ENCODE data around the gene ZC3H7B.

DNA sequence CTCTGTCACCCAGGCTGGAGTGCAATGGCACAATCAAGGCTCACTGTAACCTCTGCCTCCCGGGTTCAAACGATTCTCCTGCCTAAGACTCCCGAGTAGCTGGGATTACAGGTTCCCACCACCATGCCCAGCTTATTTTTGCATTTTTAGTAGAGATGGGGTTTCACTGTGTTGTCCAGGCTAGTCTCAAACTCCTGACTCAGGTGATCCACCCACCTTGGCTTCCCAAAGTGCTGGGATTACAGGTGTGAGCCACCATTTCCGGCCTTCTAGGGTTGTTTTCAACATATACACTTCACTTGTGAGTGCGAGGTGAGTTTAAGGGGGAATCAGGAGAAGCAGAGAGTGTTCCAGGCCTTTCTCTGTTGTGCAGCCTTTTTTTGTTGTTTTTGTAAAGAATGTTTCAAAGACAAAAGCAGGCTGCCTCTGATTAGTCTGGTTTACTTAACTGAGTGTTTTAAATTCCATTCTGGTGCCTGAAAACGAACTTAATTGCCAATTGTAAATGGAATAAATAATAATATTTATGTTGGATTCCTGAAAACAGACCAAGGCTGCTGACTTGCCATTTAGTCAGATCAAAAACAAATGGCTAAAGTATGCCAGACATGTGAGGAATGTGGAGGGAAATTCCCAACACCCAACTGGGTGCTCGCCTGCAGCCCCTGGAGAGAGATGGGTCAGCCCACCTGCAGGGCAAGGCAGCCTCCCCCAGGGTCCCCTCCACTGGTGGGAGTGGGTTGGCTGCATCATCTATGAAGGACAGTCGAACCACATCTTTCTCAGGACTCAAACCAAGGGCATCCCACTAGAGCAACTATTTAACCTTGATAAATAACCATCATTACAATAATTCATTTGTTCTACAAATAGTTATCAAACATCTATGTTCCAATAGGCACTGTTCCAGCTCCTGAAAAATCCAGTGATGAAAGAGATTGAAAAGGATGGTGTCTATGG lies 10.8 kb upstream of the ZC3H7B start:
- TF ChIP-seq POLR2A (IDR thresholded peaks at IDR 0.05; ENCODE audit: borderline replicate concordance, extremely low read depth, insufficient read depth, insufficient read length) (no peak), EZH2phosphoT487 (IDR thresholded peaks at IDR 0.05; ENCODE audit: borderline replicate concordance) (no peak), EZH2 (IDR thresholded peaks at IDR 0.05) (no peak), POLR2AphosphoS5 (IDR thresholded peaks at IDR 0.05; ENCODE audit: low read depth, low read length) (no peak), ZFX (IDR thresholded peaks at IDR 0.05) (no peak)
- TF ChIP-seq, protein P1, sequence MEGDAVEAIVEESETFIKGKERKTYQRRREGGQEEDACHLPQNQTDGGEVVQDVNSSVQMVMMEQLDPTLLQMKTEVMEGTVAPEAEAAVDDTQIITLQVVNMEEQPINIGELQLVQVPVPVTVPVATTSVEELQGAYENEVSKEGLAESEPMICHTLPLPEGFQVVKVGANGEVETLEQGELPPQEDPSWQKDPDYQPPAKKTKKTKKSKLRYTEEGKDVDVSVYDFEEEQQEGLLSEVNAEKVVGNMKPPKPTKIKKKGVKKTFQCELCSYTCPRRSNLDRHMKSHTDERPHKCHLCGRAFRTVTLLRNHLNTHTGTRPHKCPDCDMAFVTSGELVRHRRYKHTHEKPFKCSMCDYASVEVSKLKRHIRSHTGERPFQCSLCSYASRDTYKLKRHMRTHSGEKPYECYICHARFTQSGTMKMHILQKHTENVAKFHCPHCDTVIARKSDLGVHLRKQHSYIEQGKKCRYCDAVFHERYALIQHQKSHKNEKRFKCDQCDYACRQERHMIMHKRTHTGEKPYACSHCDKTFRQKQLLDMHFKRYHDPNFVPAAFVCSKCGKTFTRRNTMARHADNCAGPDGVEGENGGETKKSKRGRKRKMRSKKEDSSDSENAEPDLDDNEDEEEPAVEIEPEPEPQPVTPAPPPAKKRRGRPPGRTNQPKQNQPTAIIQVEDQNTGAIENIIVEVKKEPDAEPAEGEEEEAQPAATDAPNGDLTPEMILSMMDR (IDR thresholded peaks at IDR 0.05 in 2 of 3, conservative IDR thresholded peaks at IDR 0.05 in 1 of 3; ENCODE audit: borderline replicate concordance in 1 of 3, insufficient read depth in 1 of 3, low read depth in 2 of 3, low read length in 2 of 3) = no peak
- TF ChIP-seq, protein P2, sequence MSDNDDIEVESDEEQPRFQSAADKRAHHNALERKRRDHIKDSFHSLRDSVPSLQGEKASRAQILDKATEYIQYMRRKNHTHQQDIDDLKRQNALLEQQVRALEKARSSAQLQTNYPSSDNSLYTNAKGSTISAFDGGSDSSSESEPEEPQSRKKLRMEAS (IDR thresholded peaks at IDR 0.05) = no peak

All from HCT116 (cell line).